GM19193 (cell line): ENCODE results near the gene PKP2.

Source experiments
- POLR2A ChIP-seq: IDR thresholded peaks from 4 replicates; pipeline ENCODE4 v1.6.1; 2011; ENCODE audit not compliant: insufficient read depth, insufficient read length; ENCODE audit errors: extremely low read depth

The PKP2 gene

DNA sequence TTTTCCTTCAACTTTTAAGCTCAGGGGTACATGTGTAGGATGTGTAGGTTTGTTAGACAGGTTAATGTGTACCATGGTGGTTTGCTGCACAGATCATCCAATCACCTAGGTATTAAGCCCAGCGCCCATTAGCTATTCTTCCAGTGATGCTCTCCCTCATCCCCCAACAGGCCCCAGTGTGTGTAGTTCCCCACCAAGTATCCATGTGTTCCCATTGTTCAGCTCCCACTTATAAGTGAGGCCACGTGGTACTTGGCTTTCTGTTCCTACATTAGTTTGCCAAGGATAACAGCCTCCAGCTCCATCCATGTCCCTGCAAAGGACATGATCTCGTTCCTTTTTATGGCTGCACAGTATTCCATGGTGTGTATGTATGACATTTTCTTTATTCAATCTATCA, 92.3 kb downstream of the PKP2 start:
- no peak for TF ChIP-seq POLR2A

DNA sequence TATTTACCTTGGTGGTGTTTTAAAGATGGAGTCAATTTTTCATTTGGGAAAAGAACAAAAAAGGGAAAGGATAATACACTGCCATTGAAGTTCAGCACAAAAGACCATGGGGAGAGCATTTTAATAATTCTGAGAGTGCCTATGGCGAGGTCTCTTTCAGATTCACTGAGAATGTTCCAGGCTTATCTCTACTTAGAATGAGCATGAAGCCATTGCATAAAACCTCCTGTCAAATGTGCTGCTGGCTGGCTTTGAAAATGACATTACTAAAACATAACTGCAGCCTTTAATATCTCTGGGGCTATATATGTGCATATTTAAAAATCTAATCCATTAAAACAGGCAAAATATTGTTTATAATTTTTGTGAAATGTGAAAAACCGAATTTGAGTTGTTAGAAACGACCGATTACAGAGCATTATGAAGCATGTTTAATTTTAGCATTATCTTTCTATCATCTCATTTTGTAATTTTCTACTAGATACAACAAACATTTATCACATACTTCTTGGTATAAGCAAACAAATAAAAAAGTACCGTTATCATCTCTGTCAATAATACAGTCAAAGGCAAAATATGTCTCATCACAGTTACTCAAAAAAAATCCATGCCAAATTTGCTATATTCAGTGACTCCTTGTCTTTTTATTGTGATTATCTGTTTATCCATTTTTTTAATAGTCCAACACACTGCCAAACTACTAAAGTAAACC, 95.2 kb downstream of the PKP2 start:
- TF ChIP-seq POLR2A = no peak

DNA sequence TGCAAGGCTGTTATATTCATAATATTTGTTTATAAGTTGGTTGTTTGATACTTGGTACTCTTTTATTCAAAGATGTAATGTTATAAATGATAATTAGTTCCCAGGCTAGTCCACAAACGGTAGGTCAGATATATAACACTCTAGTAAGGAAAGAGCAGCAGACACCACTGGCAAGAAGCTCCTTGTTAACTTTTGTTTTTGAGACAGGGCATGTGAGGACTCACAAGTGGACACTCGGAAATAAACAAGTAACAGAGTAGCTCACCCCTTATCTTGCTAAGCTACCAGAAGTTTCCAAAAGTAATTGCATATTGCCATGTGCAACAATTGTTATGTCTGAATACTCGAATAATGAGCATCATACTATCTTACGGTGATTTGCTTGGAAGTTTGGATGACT, 102.3 kb downstream of the PKP2 start:
- no peak for TF ChIP-seq POLR2A

DNA sequence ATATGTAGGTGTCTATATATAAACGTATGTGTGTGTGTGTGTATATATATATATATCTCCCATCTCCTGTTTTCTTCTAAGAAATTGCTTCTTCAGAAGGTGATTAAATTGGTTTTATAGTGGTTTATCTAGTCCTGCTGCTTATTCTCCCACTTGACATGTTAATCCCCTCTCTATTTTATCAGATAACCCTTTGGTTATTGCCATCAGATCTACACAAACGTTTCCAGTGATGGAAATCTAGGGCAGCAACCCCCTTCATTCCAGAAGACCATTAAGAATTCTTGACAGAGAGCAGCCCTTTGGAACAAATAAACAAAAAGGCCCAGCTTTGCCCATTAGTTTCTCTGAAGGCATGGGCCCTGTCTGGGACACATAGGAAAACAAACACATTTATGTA, 106.7 kb downstream of the PKP2 start:
- no peak for TF ChIP-seq POLR2A

DNA sequence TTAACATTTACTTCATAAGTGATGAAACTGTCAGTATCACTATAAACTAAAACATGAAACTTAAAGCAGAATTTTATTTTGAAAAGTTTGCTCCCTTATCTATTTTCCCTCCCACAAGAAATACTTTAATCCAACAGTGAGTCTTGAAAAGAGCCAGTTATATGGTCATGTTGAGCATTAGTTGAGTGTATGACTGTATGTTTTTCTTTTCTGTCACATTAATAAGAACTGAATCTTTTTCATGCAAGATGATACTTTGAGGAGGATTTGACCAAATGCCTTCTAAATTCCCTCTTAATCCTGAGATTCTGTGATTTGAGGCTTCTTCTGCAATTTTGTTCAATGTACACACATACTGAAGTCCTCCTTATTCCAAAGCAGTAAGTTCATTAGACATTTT, 107.1 kb downstream of the PKP2 start:
- no peak for TF ChIP-seq POLR2A

DNA sequence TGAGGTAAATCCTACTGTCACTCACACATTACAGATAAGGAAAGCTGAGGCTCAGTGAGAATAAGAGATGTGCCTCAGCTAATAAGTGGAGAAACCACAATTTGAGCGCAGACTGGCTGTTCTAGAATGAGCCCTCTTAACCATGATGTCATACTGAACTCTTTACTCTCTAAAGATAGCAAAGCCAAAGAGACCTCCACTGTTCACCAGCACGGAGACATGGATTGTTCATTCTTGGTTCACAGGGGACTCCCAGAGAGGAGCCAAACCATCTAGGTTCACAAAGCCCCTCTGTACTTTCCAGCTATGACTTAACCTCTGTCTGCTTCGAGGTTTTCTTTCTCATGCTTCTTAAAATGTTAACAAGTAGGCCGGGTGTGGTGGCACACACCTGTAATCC, 108.2 kb downstream of the PKP2 start:
- no peak for TF ChIP-seq POLR2A

DNA sequence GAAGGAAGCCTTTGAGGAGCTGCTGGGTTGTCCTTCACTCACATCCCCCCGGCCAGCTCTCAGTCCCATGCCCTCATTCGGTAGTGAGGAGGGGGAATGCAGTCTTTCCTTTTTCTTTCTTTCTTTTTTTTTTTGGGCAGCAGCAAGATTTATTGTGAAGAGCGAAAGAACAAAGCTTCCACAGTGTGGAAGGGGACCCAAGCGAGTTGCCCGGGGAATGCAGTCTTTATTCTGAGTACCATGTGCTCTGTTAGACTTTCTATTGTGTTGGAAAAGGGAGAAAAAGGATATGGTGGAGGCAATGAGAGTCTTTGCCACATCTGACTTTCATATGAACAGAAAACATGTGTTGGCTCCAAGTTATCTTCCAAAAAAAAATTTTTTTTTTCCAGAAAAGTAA, 111.0 kb downstream of the PKP2 start:
- TF ChIP-seq POLR2A = no peak

DNA sequence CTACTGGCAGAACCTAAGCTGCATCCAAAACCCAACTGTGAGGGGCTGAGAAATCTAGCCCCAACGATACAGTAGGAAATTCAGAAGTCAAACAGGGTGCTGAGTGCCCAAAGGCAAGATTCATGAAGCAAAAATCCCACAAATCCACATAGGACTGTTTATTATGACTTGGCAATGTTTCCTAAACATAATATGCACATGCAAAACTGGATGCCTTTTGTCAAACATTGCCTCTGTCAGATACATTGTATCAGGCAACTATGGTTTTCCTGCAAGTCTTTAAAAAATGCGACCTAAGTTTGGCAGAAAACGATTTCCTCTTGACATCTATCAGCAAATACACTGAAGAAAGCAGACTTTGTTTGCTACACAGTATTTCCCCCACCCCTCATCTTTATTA, 113.5 kb downstream of the PKP2 start:
- no peak for TF ChIP-seq POLR2A

DNA sequence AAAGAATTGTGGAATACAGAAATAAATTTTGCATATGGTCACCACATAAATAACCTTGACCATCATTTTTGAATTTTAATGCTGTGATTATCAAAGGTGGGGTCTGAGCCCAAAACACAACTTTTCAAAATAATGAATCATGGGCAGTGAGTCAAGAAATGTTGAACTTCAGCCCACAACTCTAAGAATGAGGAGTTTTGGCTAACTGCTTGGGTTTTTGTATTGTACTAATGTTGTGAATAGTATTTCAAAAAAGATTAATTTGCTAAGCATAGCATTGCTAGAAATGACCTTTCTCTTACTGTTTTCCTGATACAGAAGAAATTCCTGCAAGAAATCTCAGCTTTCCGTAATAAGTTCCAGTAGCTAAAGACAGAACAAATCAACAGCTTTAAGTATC, 116.5 kb downstream of the PKP2 start:
- no peak for TF ChIP-seq POLR2A

DNA sequence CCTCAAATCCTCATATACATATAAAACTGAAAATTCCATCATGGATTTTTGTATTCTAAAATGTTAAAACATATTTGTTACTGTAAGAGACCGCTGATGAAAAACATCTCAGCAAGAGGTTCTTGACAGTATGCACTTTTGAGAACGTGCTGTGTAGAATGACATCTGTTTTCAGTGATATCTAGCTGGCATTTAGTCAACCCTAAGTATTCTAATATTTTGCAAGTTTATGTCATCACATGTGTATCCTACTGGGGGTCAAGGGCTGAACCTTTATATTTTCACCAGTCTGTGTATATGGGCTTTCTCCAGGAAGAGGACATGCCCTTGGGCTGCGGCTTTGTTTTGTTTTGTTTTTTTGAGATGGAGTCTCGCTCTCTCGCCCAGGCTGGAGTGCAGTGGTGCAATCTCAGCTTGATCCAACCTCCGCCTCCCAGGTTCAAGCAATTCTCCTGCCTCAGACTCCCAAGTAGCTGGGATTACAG, 118.8 kb downstream of the PKP2 start:
- TF ChIP-seq POLR2A = no peak

DNA sequence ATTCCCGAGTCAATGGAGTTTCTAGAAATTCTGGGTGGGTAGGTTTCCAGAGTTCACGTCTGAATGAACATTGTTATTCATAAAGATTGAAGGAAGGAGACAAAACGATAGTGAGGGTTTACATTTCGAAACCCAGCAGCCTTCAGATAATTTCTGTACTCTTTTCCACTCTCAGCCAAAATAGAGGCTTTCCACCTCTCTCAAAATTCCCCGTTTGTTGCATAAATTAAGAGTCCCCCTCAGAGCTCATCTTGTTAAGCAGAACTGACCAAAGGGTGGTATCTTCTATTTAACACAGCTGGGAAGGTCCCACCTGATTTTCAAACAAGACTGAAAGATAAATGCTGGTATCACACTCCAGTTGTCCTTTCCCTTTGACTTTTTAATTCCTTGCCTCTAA, 119.4 kb downstream of the PKP2 start:
- TF ChIP-seq POLR2A = no peak

DNA sequence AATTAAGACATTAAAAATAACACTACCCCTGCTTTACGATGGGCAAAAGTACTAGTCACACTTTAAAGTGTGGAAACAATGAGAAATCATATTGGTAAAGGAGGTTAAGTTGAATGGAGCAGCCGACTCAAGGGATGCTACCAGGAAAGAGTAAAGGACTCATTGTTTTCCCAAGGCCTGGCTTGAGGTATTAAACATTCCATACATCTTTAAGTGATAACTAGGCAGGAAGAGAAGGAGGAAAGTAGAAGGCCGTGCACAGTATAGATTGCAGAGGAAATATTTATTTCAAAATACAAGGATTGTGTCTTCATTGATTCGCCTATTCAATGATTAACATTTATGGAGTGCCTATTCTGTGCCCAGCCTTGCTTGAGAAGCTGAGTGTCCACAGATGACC, 120.3 kb downstream of the PKP2 start:
- no peak for TF ChIP-seq POLR2A

DNA sequence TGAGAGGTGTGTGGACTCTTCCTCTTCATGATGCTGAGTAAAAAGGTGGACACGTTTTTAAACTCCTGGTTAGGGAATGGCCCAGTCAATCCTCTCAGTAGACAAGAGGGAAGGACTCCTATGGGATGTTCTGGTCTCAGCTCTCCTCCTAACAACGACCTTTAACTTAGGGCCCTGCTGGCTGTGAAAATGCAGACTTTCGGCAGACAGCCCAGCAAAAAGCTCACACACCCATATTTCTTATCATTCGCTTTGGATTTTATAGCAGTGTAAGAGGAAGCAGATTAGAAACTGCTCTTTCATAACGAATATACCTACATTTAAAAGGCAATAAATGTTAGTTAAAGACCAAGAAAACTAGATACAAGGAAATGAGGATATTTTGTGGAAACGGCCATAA, 122.9 kb downstream of the PKP2 start:
- TF ChIP-seq POLR2A = no peak

DNA sequence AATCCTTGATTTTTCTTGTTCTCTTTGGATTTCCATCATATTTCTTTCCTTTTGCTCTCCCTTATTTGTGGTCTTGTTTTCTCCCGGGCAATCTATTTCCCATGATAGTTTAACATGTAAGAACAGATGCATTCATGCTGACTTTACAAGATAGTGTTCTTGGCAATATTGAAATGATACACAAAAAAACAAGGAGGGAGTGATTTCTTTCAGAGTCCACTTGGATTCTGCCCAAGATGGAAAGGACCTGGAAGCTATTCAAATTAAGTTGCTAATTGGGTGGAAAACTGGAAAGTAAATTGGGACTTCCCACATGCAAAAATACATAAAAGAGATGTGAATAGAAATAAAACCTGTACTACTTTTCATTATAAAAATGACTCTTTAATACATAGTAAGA, 126.4 kb downstream of the PKP2 start:
- no peak for TF ChIP-seq POLR2A

DNA sequence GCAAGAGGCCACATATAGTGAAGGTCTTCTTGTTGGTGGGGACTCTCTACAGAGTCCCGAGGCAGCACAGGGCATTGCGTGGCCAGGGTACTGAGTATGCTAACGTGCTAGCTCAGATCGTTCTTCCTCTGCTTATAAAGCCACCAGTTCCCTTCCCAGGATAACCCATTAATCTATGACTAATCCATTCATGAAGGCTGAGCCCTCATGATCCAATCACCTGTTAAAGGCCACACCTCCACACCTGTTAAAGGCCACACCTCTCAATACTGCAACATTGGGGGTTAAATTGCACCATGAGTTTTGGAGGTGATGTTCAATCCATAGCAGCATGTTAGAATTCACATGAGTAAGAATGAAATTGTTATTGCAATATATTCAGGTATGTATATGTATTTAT, 128.1 kb downstream of the PKP2 start:
- no peak for TF ChIP-seq POLR2A

DNA sequence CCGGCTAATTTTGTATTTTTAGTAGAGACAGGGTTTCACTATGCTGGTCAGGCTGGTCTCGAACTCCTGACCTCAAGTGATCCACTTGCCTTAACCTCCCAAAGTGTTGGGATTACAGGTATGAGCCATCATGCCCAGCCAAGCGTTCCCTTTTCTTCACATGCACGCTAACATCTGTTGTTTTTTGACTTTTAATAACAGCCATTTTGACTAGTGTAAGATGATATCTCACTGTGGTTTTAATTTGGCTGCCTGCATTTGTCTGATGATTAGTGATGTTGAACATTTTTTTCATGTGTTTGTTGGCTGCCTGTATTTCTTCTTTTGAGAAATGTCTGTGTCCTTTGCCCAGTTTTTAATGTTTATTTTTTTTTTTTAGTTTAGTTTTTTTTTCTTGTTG, 130.7 kb downstream of the PKP2 start:
- TF ChIP-seq POLR2A = no peak

DNA sequence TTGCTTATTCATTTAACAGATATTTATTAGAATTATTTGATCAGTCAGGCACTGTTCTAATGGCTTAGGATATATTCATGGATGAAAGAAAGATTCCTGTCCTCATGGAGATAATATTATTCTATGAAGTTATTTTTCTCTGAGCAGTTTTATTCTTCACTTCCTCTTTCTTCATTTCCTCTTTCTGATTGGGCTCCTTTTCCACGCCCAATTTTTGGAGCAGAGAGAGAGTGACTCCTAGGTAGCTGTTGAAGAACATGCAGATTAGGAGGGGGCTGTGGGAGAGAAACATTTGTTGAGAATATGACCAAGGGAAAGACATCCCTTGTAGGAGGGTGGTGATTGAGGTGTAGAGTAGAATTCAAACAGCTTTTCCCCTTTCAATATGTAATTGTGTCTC, 134.9 kb downstream of the PKP2 start:
- no peak for TF ChIP-seq POLR2A
